GM12878 (cell line): ENCODE results near the gene SH2B2. TPM values are rescaled to one million over a fixed set of nuclear protein-coding genes. Genes with fewer than 3 reads are reported as not detected.
"Not testable (repeated sequence)": the region's sequence is repeated elsewhere in the genome, so short reads cannot be mapped to it uniquely, and the experiment has no call there.

Source experiments
- ATAC-seq: fragments of 200-7000 bp; cut with Tn5 transposase; 3 replicates; pipeline ENCODE4 v1.9.1; 2020; ENCODE audit warnings: mild to moderate bottlenecking, moderate library complexity
- BruUV-seq: library from RNA; stranded (reverse); fragments of 400-500 nt; replicated peaks from 2 replicates; lab custom pipeline; 2021; lab: Mats Ljungman, UMichigan
- CTCF ChIA-PET: fragments of 300-600 bp; sonication (Branson Sonifier 250); formaldehyde crosslinking; extraction: SDS; loops from one replicate; lab custom pipeline; 2021; ENCODE audit warnings: inconsistent platforms; lab: Yijun Ruan, JAX
- POLR2A ChIA-PET: fragments of 350-600 bp; formaldehyde crosslinking; extraction: SDS; loops from one replicate; lab custom pipeline; 2021; ENCODE audit warnings: inconsistent platforms; lab: Charles Lee
- RAD21 ChIA-PET: fragments of 300-600 bp; sonication (Branson Sonifier 250); formaldehyde crosslinking; loops from one replicate; lab custom pipeline; 2023; ENCODE audit warnings: antibody characterized with exemption; ENCODE audit not compliant: unreplicated experiment; lab: Charles Lee
- SMC1A ChIA-PET: fragments of 300-600 bp; sonication (Branson Sonifier 250); formaldehyde crosslinking; loops from one replicate; lab custom pipeline; 2023; ENCODE audit not compliant: unreplicated experiment, uncharacterized antibody; lab: Charles Lee
- DNase-seq: peaks from one replicate; pipeline ENCODE4 v3.0.0-alpha.2; 2011; ENCODE audit warnings: low read depth, low spot score
- FAIRE-seq: peaks from 3 replicates; lab custom pipeline; 2011; peaks lifted over from hg19 to GRCh38; lab: Jason Lieb, UNC
- H2AFZ ChIP-seq: 2 replicates; pipeline ENCODE4 v1.6.0; 2011; ENCODE audit warnings: low read depth, low read length, control low read depth; ENCODE audit not compliant: control insufficient read depth
- H3K27ac ChIP-seq: 2 replicates; pipeline ENCODE4 v1.5.1; 2011; ENCODE audit warnings: control low read depth; ENCODE audit not compliant: control insufficient read depth, insufficient read depth
- H3K27me3 ChIP-seq, 2 experiments: replicated peaks in 1 of 2; 2 replicates each; pipeline versions ENCODE4 v1.6.0 to v1.6.1; 2011; ENCODE audit warnings: low read length in 1 of 2; ENCODE audit not compliant: control insufficient read depth in 2 of 2, insufficient read depth in 2 of 2
- H3K36me3 ChIP-seq, 2 experiments: 2 replicates each; pipeline ENCODE4 v1.5.1; 2011; ENCODE audit warnings: low read length in 1 of 2; ENCODE audit not compliant: control insufficient read depth in 2 of 2, insufficient read depth in 2 of 2
- H3K4me1 ChIP-seq: 2 replicates; pipeline ENCODE4 v1.6.1; 2011; ENCODE audit warnings: mild to moderate bottlenecking, low read length, moderate library complexity, mixed read lengths; ENCODE audit not compliant: control insufficient read depth, insufficient read depth
- H3K4me2 ChIP-seq: 2 replicates; pipeline ENCODE4 v1.6.0; 2011; ENCODE audit warnings: control low read depth; ENCODE audit not compliant: control insufficient read depth, insufficient read depth
- H3K4me3 ChIP-seq: fragments of 200-600 bp; sonication (generic); 2 replicates; pipeline ENCODE4 v1.5.1; 2016
- H3K79me2 ChIP-seq: 2 replicates; pipeline ENCODE4 v1.6.0; 2011; ENCODE audit warnings: low read length; ENCODE audit not compliant: control insufficient read depth, insufficient read depth
- H3K9ac ChIP-seq: 2 replicates; pipeline ENCODE4 v1.8.0; 2011; ENCODE audit warnings: low read length, control low read depth, mixed read lengths; ENCODE audit not compliant: control insufficient read depth, insufficient read depth
- H3K9me3 ChIP-seq: replicated peaks from 3 replicates; pipeline ENCODE4 v1.5.1; 2011; ENCODE audit warnings: mild to moderate bottlenecking, low read length; ENCODE audit not compliant: control insufficient read depth, insufficient read depth
- H4K20me1 ChIP-seq: 2 replicates; pipeline ENCODE4 v1.6.0; 2011; ENCODE audit not compliant: control insufficient read depth, insufficient read depth
- ATF7 ChIP-seq: fragments of 450-650 bp; IDR thresholded peaks from 2 replicates; pipeline ENCODE4 v1.6.1; 2016; ENCODE audit warnings: low read depth, mild to moderate bottlenecking
- CBFB ChIP-seq: IDR thresholded peaks from 2 replicates; pipeline ENCODE4 v1.6.1; 2016; ENCODE audit warnings: antibody characterized with exemption, low read depth
- POLR2AphosphoS5 ChIP-seq: IDR thresholded peaks from 2 replicates; pipeline ENCODE4 v1.6.1; 2011; ENCODE audit warnings: mild to moderate bottlenecking, low read length, inconsistent platforms
- POU2F2 ChIP-seq: IDR thresholded peaks from 3 replicates; pipeline ENCODE4 v1.6.1; 2011; ENCODE audit warnings: low read depth, mild to moderate bottlenecking, low read length, borderline replicate concordance
- RB1 ChIP-seq: fragments of 450-650 bp; formaldehyde crosslinking; IDR thresholded peaks from 2 replicates; pipeline ENCODE4 v1.6.1; 2017; ENCODE audit warnings: mild to moderate bottlenecking, borderline replicate concordance
- YY1 ChIP-seq: IDR thresholded peaks from 2 replicates; pipeline ENCODE4 v1.6.1; 2011; ENCODE audit warnings: low read depth, mild to moderate bottlenecking, low read length
- ZNF207 ChIP-seq: fragments of 450-650 bp; IDR thresholded peaks from 2 replicates; pipeline ENCODE4 v1.6.1; 2014; ENCODE audit warnings: antibody characterized with exemption, mild to moderate bottlenecking, borderline replicate concordance
- WGBS: methylation state at CpG from one replicate; pipeline ENCODE4 v1.1.6; 2016; ENCODE audit warnings: low lambda C conversion rate; ENCODE audit not compliant: insufficient replicate concordance, insufficient coverage; ENCODE audit errors: missing lambda C conversion rate; 5-methylcytosine and 5-hydroxymethylcytosine counted together
- in situ Hi-C: fragments of 300-500 bp; cut with MboI; formaldehyde crosslinking; loops from 9 replicates; pipeline ENCODE4 v1.14.3; 2018; ENCODE audit warnings: mixed read lengths
- intact Hi-C: fragments of 100-400 bp; cut with micrococcal nuclease; formaldehyde crosslinking; loops from one replicate; pipeline ENCODE4 v1.14.2; 2022; ENCODE audit not compliant: unreplicated experiment
- polyA plus RNA-seq, 11 experiments: library from polyadenylated mRNA; depleted of rRNA in 4 of 11; unstranded in 6 of 11; stranded (reverse) in 5 of 11; fragments of >200 nt; fragmentation: Nextera tagmentation in 4 of 11; fragmentation: Illumina TruSeq in 1 of 11; extraction: Ambion mirVana in 4 of 11; extraction: Trizol in 1 of 11; gene quantifications; 1 replicate in 1 of 11; 2 replicates in 10 of 11; pipeline versions ENCODE4 v1.2.1 to v1.2.3, GENCODE V29; 2011 to 2016; ENCODE audit warnings: inconsistent platforms in 2 of 11, missing spikeins in 2 of 11, low read depth in 1 of 11
- total RNA-seq, 4 experiments: library from RNA; depleted of rRNA in 3 of 4; stranded (reverse); fragments of >200 nt in 3 of 4; fragmentation: Illumina TruSeq in 1 of 4; extraction: Trizol in 1 of 4; gene quantifications; 2 replicates each; pipeline versions ENCODE4 v1.2.1 to v1.2.3, GENCODE V29; 2013 to 2021
- TF ChIP-seq, protein P1 (sequence below): fragments of 450-650 bp; IDR thresholded peaks from 2 replicates; pipeline ENCODE4 v1.6.1; 2016; ENCODE audit warnings: mild to moderate bottlenecking, moderate library complexity, borderline replicate concordance
- TF ChIP-seq, protein P2 (sequence below): fragments of 450-650 bp; IDR thresholded peaks from 2 replicates; pipeline ENCODE4 v1.6.1; 2014; ENCODE audit warnings: mild to moderate bottlenecking

The SH2B2 gene
- total and polyA plus RNA-seq, 10 of the 15 experiments (the other 5 are each of a cell fraction or from before 2014, with no cell fraction given): 0.13 to 55.1 (median 7.4) TPM; not detected in 1

DNA sequence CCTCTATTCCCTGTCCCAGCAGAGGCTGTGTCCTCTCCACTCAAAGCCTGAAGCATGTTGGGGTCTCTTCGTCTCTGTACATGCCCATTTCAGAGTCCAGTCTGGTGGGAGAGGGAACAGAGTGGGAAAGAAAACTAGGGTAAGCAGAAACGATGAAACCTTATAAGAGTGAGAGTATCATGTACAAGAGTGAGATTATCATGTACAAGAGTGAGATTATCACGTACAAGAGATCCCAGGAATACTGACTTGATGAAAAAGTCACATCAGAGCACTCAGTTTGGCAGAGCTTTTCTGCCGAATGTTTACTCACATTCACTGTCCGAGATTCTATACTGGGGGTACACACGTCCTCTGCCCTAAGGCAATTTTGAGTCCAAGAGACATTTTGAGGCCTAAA lies 69.7 kb downstream of the SH2B2 start, which contains the start of gene SPDYE6:
SPDYE6 (minus strand) TSS at position 101 of the 400 bp plus-strand sequence. CDS start 421 bp downstream, outside the sequence.
- H2AFZ ChIP-seq, FAIRE-seq, BruUV-seq, H3K9me3 ChIP-seq, H3K36me3 ChIP-seq, RAD21 ChIA-PET, DNase-seq, intact Hi-C loops, in situ Hi-C loops, H3K4me2 ChIP-seq, H3K4me3 ChIP-seq, CTCF ChIA-PET, H3K79me2 ChIP-seq, H3K27ac ChIP-seq, H3K4me1 ChIP-seq, ATAC-seq, H3K9ac ChIP-seq, H3K27me3 ChIP-seq, H4K20me1 ChIP-seq, SMC1A ChIA-PET, POLR2A ChIA-PET: not testable (repeated sequence)
- WGBS: no CpG with 5 or more reads among the region's 6 CpGs

DNA sequence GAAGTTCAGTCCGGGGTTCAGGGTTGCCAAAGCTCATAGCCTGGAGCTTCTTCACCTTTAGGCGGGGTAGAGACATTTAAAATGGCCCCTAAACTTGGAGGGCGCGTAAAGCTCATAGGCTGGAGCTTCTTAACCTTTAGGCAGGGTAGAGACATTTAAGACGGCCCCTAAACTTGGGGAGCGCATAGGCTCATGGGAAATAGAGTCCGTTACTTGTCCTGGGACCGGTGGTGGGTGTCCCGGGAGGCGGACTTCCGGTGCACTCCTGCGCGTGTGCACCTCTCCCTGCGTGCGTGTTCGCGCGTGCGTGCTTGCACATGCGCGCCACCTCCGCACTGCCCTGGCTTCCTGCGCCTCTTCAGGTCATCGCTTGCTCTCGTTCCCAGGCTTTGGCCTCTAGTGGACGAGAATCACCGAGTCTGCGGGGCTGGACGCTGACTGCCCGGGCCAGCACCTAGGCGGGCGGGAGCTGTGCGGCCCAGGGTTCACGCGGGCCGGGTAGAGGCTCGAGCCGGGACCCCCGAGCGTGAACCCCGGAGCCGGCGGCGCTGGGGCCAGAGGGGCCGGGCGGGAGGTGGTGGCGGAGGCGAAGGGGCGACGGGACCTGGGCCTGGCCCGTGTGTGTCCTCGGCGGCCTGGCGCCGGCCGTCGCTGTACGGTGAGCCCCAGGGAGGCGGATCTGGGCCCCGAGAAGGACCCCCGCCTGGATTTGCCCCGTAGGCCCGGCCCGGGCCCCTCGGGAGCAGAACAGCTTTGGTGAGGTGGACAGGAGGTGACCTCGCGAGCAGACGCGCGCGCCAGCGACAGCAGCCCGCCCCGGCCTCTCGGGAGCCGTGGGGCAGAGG lies 77.1 kb downstream of the SH2B2 start:
- peak overlapping the region; percentile 89 for H2AFZ ChIP-seq
- FAIRE-seq, H3K27me3 ChIP-seq, H3K36me3 ChIP-seq, H4K20me1 ChIP-seq, H3K4me1 ChIP-seq, intact Hi-C loops, BruUV-seq, H3K9me3 ChIP-seq, in situ Hi-C loops: not testable (repeated sequence)
- H3K79me2 ChIP-seq: peaks cover 14% of the 10 kb centered on the region
- peak overlapping the region; percentile 66 for H3K9ac ChIP-seq
- H3K27ac ChIP-seq: peak overlapping the region; percentile 55
- ChIA-PET POLR2A (interaction anchor here (1.0 to 1.1 kb wide), 5 partner anchors 17 to 76 kb away, joined by 3 to 9 read pairs (median 4); partner anchors contain the start of gene PRKRIP1), CTCF (interaction anchor here (0.7 to 1.1 kb wide), 5 partner anchors 26 to 85 kb away, joined by 3 to 7 read pairs (median 3); partner anchors contain the start of gene PRKRIP1), RAD21 (interaction anchor here (0.7 to 1.3 kb wide), 12 partner anchors 23 to 100 kb away, joined by 3 to 14 read pairs (median 4); partner anchors contain the start of genes PRKRIP1 and SH2B2), SMC1A (interaction anchor here (0.8 to 1.1 kb wide), 3 partner anchors 27 to 76 kb away, joined by 3 to 5 read pairs (median 3); no protein-coding TSS in a partner anchor)
- ATAC-seq: peak; percentile 100
- H3K4me2 ChIP-seq: 0 out of 2 replicates have a peak overlapping the region, but pooled peaks have one; percentile 33
- DNase-seq: peak; percentile 93
- under 1% methylated on average over 59 of the region's 76 CpGs for WGBS
- peak overlapping the region; percentile 79 for H3K4me3 ChIP-seq
- TF ChIP-seq CBFB (0 out of 2 replicates have a peak, but pooled peaks have one; percentile 32), POLR2AphosphoS5 (peak; percentile 76; the same call in 1 of the 2 replicates), ATF7 (0 out of 2 replicates have a peak, but pooled peaks have one; percentile 41), POU2F2 (0 out of 3 replicates have a peak, but pooled peaks have one; percentile 33), RB1 (peak; percentile 63; the same call in 1 of the 2 replicates), ZNF207 (peak; percentile 50; the same call in 1 of the 2 replicates), YY1 (peak; percentile 75)
- TF ChIP-seq, protein P1, sequence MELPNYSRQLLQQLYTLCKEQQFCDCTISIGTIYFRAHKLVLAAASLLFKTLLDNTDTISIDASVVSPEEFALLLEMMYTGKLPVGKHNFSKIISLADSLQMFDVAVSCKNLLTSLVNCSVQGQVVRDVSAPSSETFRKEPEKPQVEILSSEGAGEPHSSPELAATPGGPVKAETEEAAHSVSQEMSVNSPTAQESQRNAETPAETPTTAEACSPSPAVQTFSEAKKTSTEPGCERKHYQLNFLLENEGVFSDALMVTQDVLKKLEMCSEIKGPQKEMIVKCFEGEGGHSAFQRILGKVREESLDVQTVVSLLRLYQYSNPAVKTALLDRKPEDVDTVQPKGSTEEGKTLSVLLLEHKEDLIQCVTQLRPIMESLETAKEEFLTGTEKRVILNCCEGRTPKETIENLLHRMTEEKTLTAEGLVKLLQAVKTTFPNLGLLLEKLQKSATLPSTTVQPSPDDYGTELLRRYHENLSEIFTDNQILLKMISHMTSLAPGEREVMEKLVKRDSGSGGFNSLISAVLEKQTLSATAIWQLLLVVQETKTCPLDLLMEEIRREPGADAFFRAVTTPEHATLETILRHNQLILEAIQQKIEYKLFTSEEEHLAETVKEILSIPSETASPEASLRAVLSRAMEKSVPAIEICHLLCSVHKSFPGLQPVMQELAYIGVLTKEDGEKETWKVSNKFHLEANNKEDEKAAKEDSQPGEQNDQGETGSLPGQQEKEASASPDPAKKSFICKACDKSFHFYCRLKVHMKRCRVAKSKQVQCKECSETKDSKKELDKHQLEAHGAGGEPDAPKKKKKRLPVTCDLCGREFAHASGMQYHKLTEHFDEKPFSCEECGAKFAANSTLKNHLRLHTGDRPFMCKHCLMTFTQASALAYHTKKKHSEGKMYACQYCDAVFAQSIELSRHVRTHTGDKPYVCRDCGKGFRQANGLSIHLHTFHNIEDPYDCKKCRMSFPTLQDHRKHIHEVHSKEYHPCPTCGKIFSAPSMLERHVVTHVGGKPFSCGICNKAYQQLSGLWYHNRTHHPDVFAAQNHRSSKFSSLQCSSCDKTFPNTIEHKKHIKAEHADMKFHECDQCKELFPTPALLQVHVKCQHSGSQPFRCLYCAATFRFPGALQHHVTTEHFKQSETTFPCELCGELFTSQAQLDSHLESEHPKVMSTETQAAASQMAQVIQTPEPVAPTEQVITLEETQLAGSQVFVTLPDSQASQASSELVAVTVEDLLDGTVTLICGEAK: peak; percentile 83; the same call in 1 of the 2 replicates
- TF ChIP-seq, protein P2, sequence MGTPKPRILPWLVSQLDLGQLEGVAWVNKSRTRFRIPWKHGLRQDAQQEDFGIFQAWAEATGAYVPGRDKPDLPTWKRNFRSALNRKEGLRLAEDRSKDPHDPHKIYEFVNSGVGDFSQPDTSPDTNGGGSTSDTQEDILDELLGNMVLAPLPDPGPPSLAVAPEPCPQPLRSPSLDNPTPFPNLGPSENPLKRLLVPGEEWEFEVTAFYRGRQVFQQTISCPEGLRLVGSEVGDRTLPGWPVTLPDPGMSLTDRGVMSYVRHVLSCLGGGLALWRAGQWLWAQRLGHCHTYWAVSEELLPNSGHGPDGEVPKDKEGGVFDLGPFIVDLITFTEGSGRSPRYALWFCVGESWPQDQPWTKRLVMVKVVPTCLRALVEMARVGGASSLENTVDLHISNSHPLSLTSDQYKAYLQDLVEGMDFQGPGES: peak; percentile 84
